Left lung (tissue), 10 donors: ENCODE measurements around the gene TMEM121B. TPM values are rescaled to one million over a fixed set of nuclear protein-coding genes. Genes with fewer than 3 reads are reported as not detected.

Experiments
- ATAC-seq: fragments of 200-7000 bp; cut with Tn5 transposase; one replicate; pipeline ENCODE4 v1.9.1; 2020; ENCODE audit warnings: moderate library complexity
- DNase-seq, 4 donors: peaks; one replicate each; pipeline ENCODE4 v3.0.0-alpha.2; 2013 to 2020
- H3K27ac ChIP-seq, 2 donors: fragments of 200-600 bp; sonication (generic) in 1 of 2; one replicate each; pipeline versions ENCODE4 v1.5.0 to v1.8.0; 2020 to 2021
- H3K27me3 ChIP-seq, 2 donors: fragments of 200-600 bp; sonication (generic) in 1 of 2; one replicate each; pipeline versions ENCODE4 v1.5.0 to v1.8.0; 2020 to 2021
- H3K36me3 ChIP-seq, 2 donors: fragments of 200-600 bp; sonication (generic) in 1 of 2; one replicate each; pipeline versions ENCODE4 v1.5.0 to v1.8.0; 2020 to 2021
- H3K4me1 ChIP-seq, 2 donors: fragments of 200-600 bp; one replicate each; pipeline ENCODE4 v1.8.0; 2021
- H3K4me3 ChIP-seq, 2 donors: fragments of 200-600 bp; sonication (generic) in 1 of 2; one replicate each; pipeline versions ENCODE4 v1.5.0 to v1.8.0; 2020 to 2021; ENCODE audit warnings: mild to moderate bottlenecking in 1 of 2
- H3K9me3 ChIP-seq, 2 donors: fragments of 200-600 bp; sonication (generic) in 1 of 2; one replicate each; pipeline versions ENCODE4 v1.5.0 to v1.8.0; 2020 to 2021
- CTCF ChIP-seq, 2 donors: fragments of 200-600 bp; sonication (generic) in 1 of 2; IDR thresholded peaks; one replicate each; pipeline versions ENCODE4 v1.5.0 to v1.8.0; 2021; ENCODE audit warnings: antibody characterized with exemption in 2 of 2
- intact Hi-C, 2 donors: fragments of 100-400 bp; cut with DNase I; formaldehyde crosslinking; loops; one replicate each; pipeline versions ENCODE4 v1.11.2 to v1.14.2; 2022
- polyA plus RNA-seq, 6 donors: library from polyadenylated mRNA; unstranded; fragments of 120-200 nt; gene quantifications; one replicate each; pipeline ENCODE4 v1.2.1, GENCODE V29; 2013; ENCODE audit not compliant: insufficient read length in 6 of 6
- total RNA-seq, 2 donors: library from RNA; stranded (reverse); fragmentation: NEBNext Ultra II Directional; extraction: Animal tissue kit (Norgen Biotek cat#: 25700); gene quantifications; one replicate each; pipeline ENCODE4 v1.2.1, GENCODE V29; 2021
- donor health status: DM: no; HTN: yes; CAD: no.
- donor health status: DM: no; HTN: no; CAD: no.

Gene TMEM121B
- total and polyA plus RNA-seq, 8 donors = 0.41 to 1.4 (median 0.94) TPM

GRCh38 chr22:17161991-17162390 lies 40.8 kb upstream of the TMEM121B start:
- Histone ChIP-seq H3K9me3 (no peaks in the 10 kb centered on the region), H3K27me3 (no peaks in the 10 kb centered on the region), H3K4me1 (peaks cover 13 to 26% of the 10 kb centered on the region in 2 donors), H3K4me3 (no peak overlapping the region), H3K27ac (no peak overlapping the region), H3K36me3 (no peaks in the 10 kb centered on the region)
- DNase-seq (no peak), ATAC-seq (no peak)
- intact Hi-C loops = no loop called here
- TF ChIP-seq CTCF (IDR thresholded peaks at IDR 0.05) = no peak

- TF ChIP-seq CTCF (IDR thresholded peaks at IDR 0.05) = no peak
- Histone ChIP-seq H3K4me3 (peak overlapping the region; percentile 78 to 82), H3K9me3 (no peaks in the 10 kb centered on the region), H3K4me1 (peaks cover 13 to 45% of the 10 kb centered on the region in 2 donors), H3K27ac (peak overlapping the region; percentile 92 to 93), H3K27me3 (no peaks in the 10 kb centered on the region), H3K36me3 (no peaks in the 10 kb centered on the region)
- DNase-seq (peak in 3 of 4 donors; percentile 52 to 89 (median 73)), ATAC-seq (peak; percentile 73)
- intact Hi-C loops = no loop called here
Measured at GRCh38 chr22:17159504-17159951, 38.4 kb upstream of the TMEM121B start.

GRCh38 chr22:17158568-17159503 lies 37.7 kb upstream of the TMEM121B start, which contains the start of gene HDHD5:
Gene HDHD5 (minus strand): TSS chr22:17159277. CDS start chr22:17159251, 26 bp downstream.
- Histone ChIP-seq H3K36me3 (no peaks in the 10 kb centered on the region), H3K9me3 (no peaks in the 10 kb centered on the region), H3K27me3 (no peaks in the 10 kb centered on the region), H3K27ac (peak within 1 kb of the TSS; percentile 92 to 93), H3K4me1 (peaks cover 13 to 48% of the 10 kb centered on the region in 2 donors), H3K4me3 (peak within 1 kb of the TSS; percentile 78 to 82)
- ATAC-seq (peak; percentile 93), DNase-seq (peak; percentile 91 to 95 (median 92))
- intact Hi-C loops = no loop called here
- TF ChIP-seq CTCF (IDR thresholded peaks at IDR 0.05) = no peak

- ATAC-seq = no peak
- intact Hi-C loops = no loop called here
- no peak for TF ChIP-seq CTCF (IDR thresholded peaks at IDR 0.05)
Measured at GRCh38 chr22:17158176-17158567, 37.0 kb upstream of the TMEM121B start.

GRCh38 chr22:17157714-17158113 lies 36.6 kb upstream of the TMEM121B start:
- intact Hi-C loops = no loop called here
- H3K4me3 ChIP-seq = peak overlapping the region in 1 of 2 donors; percentile 78
- H3K36me3 ChIP-seq = no peaks in the 10 kb centered on the region
- DNase-seq = no peak
- H3K9me3 ChIP-seq = no peaks in the 10 kb centered on the region
- H3K4me1 ChIP-seq = peaks cover 13 to 53% of the 10 kb centered on the region in 2 donors
- no peaks in the 10 kb centered on the region for H3K27me3 ChIP-seq
- peak overlapping the region in 1 of 2 donors; percentile 93 for H3K27ac ChIP-seq
- no peak for TF ChIP-seq CTCF (IDR thresholded peaks at IDR 0.05)
- ATAC-seq = no peak

More at GRCh38 chr22:17158176-17158567, 37.0 kb upstream of the TMEM121B start:
- Histone ChIP-seq H3K36me3 (no peaks in the 10 kb centered on the region), H3K27ac (peak overlapping the region; percentile 92 to 93), H3K27me3 (no peaks in the 10 kb centered on the region), H3K4me3 (peak overlapping the region; percentile 78 to 82), H3K9me3 (no peaks in the 10 kb centered on the region), H3K4me1 (peaks cover 13 to 49% of the 10 kb centered on the region in 2 donors)
- DNase-seq = no peak
